Neural cell (in vitro differentiated cells): ENCODE measurements around the gene VAX1.

ENCODE experiments used
- EZH2 ChIP-seq: fragments of 200-600, 300-800 bp; shearing (Covaris generic), sonication (generic); IDR thresholded peaks from 2 replicates; pipeline ENCODE4 v1.6.1; 2014; ENCODE audit warnings: antibody characterized with exemption, low read length, borderline replicate concordance, mild to moderate bottlenecking; ENCODE audit not compliant: insufficient read depth, poor library complexity, severe bottlenecking
- MXI1 ChIP-seq: fragments of 450-650 bp; conservative IDR thresholded peaks from 2 replicates; pipeline ENCODE4 v1.6.1; 2014; ENCODE audit warnings: antibody characterized with exemption, mild to moderate bottlenecking; ENCODE audit not compliant: poor library complexity, severe bottlenecking
- POLR2AphosphoS5 ChIP-seq: IDR thresholded peaks from 2 replicates; pipeline ENCODE4 v1.6.1; 2012
- RAD21 ChIP-seq: fragments of 450-650 bp; conservative IDR thresholded peaks from 2 replicates; pipeline ENCODE4 v1.6.1; 2014; ENCODE audit warnings: antibody characterized with exemption, mild to moderate bottlenecking, moderate library complexity
- TAF1 ChIP-seq: IDR thresholded peaks from 2 replicates; pipeline ENCODE4 v1.6.1; 2012; ENCODE audit warnings: low read depth
- TF ChIP-seq, protein P1 (sequence below): fragments of 450-650 bp; IDR thresholded peaks from 2 replicates; pipeline ENCODE4 v1.5.1; 2014; ENCODE audit warnings: antibody characterized with exemption, mild to moderate bottlenecking, moderate library complexity; ENCODE audit not compliant: poor library complexity, severe bottlenecking

DNA sequence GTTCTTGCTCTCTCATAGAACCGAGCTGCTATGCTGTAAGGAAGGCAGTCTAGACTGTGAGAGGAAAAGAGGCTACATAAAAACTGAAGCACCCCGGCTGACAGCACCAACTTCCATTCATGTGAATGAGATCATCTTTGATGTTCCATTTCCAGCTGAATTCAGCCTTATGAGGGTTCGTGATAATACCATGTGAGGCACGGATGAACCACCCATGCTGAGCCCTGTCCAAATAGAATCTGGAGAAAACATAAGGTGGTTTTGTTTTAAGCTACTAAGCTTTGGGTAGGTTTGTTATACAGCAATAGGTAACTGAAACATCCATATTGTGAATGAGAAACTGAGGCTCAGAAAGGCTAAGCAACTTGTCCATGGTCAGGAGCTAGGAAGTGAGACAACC, 6.9 kb upstream of the VAX1 start:
- TF ChIP-seq TAF1 (no peak), MXI1 (no peak), EZH2 (no peak), POLR2AphosphoS5 (no peak), RAD21 (no peak)
- TF ChIP-seq, protein P1, sequence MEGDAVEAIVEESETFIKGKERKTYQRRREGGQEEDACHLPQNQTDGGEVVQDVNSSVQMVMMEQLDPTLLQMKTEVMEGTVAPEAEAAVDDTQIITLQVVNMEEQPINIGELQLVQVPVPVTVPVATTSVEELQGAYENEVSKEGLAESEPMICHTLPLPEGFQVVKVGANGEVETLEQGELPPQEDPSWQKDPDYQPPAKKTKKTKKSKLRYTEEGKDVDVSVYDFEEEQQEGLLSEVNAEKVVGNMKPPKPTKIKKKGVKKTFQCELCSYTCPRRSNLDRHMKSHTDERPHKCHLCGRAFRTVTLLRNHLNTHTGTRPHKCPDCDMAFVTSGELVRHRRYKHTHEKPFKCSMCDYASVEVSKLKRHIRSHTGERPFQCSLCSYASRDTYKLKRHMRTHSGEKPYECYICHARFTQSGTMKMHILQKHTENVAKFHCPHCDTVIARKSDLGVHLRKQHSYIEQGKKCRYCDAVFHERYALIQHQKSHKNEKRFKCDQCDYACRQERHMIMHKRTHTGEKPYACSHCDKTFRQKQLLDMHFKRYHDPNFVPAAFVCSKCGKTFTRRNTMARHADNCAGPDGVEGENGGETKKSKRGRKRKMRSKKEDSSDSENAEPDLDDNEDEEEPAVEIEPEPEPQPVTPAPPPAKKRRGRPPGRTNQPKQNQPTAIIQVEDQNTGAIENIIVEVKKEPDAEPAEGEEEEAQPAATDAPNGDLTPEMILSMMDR: no peak
